PFSK-1 (cell line): ENCODE measurements around the gene SUFU.

Source experiments
- FOXP2 ChIP-seq: optimal IDR thresholded peaks from 2 replicates; pipeline ENCODE3; 2011; ENCODE audit warnings: borderline replicate concordance, control low read depth, inconsistent platforms; ENCODE audit not compliant: insufficient read depth; ENCODE audit errors: extremely low read length, extremely low read depth
- POLR2AphosphoS5 ChIP-seq: IDR thresholded peaks from 2 replicates; pipeline ENCODE4 v1.6.1; 2012; ENCODE audit warnings: low read depth, mild to moderate bottlenecking, control low read depth, low read length, moderate library complexity
- SIN3A ChIP-seq: IDR thresholded peaks from 2 replicates; pipeline ENCODE4 v1.6.1; 2012; ENCODE audit warnings: mild to moderate bottlenecking, low read length, moderate library complexity, borderline replicate concordance; ENCODE audit not compliant: insufficient read depth
- TAF1 ChIP-seq: IDR thresholded peaks from 2 replicates; pipeline ENCODE4 v1.6.1; 2012; ENCODE audit warnings: low read length, control low read depth, borderline replicate concordance; ENCODE audit not compliant: insufficient read depth
- TF ChIP-seq, protein P1 (sequence below), 2 experiments: IDR thresholded peaks; 2 replicates each; pipeline versions ENCODE4 v1.6.1 to v1.8.0; 2011 to 2012; ENCODE audit warnings: low read depth in 2 of 2, low read length in 2 of 2, control low read depth in 1 of 2, inconsistent platforms in 1 of 2, mild to moderate bottlenecking in 1 of 2, moderate library complexity in 1 of 2; ENCODE audit not compliant: insufficient read depth in 1 of 2

DNA sequence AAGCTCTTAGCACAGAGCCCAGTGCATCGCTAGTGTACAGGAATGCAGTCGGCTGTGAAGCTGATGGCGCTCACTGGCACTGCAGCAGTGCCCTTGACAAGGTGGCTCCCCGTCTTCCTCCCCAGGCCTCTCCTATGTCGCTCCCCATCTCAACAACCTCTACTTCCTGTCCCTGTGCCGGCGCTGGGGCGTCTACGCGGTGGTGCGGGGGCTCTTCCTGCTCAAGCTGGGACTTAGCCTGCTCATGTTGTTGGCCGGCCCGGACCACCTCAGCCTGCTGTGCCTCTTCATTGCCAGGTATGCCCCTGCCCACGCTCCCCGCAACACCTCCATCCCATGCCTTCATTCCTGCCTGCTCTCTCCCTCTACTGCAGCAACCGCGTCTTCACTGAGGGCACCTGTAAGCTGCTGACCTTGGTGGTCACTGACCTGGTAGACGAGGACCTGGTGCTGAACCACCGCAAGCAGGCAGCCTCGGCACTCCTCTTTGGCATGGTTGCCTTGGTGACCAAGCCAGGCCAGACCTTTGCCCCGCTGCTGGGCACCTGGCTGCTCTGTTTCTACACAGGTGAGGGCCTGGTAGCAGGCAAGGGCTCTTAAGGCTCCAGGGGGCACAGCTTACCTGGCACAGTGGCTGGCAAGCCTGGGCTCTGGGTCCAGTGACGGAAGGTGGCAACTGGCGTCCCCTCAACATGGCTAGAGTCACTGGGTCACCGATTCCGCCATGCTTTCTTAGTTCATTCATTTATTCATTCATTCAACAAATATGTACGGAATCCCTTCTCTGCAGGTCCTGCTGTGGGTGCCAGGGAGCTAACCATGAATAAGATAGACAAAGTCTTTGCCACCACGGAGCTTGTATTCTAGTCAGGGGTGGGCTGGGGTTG lies 30.1 kb upstream of the SUFU start:
- TF ChIP-seq, protein P1, sequence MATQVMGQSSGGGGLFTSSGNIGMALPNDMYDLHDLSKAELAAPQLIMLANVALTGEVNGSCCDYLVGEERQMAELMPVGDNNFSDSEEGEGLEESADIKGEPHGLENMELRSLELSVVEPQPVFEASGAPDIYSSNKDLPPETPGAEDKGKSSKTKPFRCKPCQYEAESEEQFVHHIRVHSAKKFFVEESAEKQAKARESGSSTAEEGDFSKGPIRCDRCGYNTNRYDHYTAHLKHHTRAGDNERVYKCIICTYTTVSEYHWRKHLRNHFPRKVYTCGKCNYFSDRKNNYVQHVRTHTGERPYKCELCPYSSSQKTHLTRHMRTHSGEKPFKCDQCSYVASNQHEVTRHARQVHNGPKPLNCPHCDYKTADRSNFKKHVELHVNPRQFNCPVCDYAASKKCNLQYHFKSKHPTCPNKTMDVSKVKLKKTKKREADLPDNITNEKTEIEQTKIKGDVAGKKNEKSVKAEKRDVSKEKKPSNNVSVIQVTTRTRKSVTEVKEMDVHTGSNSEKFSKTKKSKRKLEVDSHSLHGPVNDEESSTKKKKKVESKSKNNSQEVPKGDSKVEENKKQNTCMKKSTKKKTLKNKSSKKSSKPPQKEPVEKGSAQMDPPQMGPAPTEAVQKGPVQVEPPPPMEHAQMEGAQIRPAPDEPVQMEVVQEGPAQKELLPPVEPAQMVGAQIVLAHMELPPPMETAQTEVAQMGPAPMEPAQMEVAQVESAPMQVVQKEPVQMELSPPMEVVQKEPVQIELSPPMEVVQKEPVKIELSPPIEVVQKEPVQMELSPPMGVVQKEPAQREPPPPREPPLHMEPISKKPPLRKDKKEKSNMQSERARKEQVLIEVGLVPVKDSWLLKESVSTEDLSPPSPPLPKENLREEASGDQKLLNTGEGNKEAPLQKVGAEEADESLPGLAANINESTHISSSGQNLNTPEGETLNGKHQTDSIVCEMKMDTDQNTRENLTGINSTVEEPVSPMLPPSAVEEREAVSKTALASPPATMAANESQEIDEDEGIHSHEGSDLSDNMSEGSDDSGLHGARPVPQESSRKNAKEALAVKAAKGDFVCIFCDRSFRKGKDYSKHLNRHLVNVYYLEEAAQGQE (IDR thresholded peaks at IDR 0.05; ENCODE audit: insufficient read depth in 1 of 2, low read depth in 2 of 2, low read length in 2 of 2) = no peak
- no peak for TF ChIP-seq POLR2AphosphoS5
- TF ChIP-seq TAF1 = no peak
- no peak for TF ChIP-seq FOXP2
- no peak for TF ChIP-seq SIN3A
